Peyer's patch (tissue), 4 donors: ENCODE measurements around the gene GPX4. TPM values are rescaled to one million over a fixed set of nuclear protein-coding genes. Genes with fewer than 3 reads are reported as not detected.
"Not testable (repeated sequence)": the region's sequence is repeated elsewhere in the genome, so short reads cannot be mapped to it uniquely, and the experiment has no call there.

Source experiments
- DNase-seq, 3 donors: peaks; one replicate each; pipeline ENCODE4 v3.0.0-alpha.2; 2017 to 2019
- H3K27ac ChIP-seq, 4 donors: fragments of 200-600 bp; sonication (generic); one replicate each; pipeline ENCODE4 v1.5.1; 2016 to 2019
- H3K27me3 ChIP-seq, 2 donors: fragments of 200-600 bp; sonication (generic); one replicate each; pipeline ENCODE4 v1.5.1; 2019
- H3K36me3 ChIP-seq, 3 donors: fragments of 200-600 bp; sonication (generic); one replicate each; pipeline ENCODE4 v1.5.1; 2016 to 2019
- H3K4me1 ChIP-seq, 4 donors: fragments of 200-600 bp; sonication (generic); one replicate each; pipeline ENCODE4 v1.5.1; 2016 to 2019
- H3K4me3 ChIP-seq, 4 donors: fragments of 200-600 bp; sonication (generic); 1 replicate in 3 of 4; 2 replicates in 1 of 4; pipeline ENCODE4 v1.5.1; 2016 to 2019; ENCODE audit warnings: mild to moderate bottlenecking in 1 of 4
- H3K9me3 ChIP-seq, 4 donors: fragments of 200-600 bp; sonication (generic); one replicate each; pipeline ENCODE4 v1.5.1; 2016 to 2019; ENCODE audit warnings: mild to moderate bottlenecking in 1 of 4
- CTCF ChIP-seq, 6 experiments: fragments of 450-650 bp in 4 of 6; fragments of 200-600 bp in 2 of 6; sonication (generic) in 1 of 6; IDR thresholded peaks; one replicate each; pipeline ENCODE4 v1.5.1; 2017 to 2019; ENCODE audit warnings: antibody characterized with exemption in 6 of 6, mild to moderate bottlenecking in 3 of 6, moderate library complexity in 1 of 6
- POLR2A ChIP-seq, 2 donors: fragments of 450-650 bp; IDR thresholded peaks; one replicate each; pipeline ENCODE4 v1.5.1; 2017; ENCODE audit warnings: antibody characterized with exemption in 2 of 2, mild to moderate bottlenecking in 2 of 2, moderate library complexity in 2 of 2
- total RNA-seq, 4 donors: library from RNA; depleted of rRNA; stranded (reverse); fragments of >200 nt; gene quantifications; one replicate each; pipeline ENCODE4 v1.1.0, GENCODE V29; 2016

The GPX4 gene
- total RNA-seq, 4 donors from 2014 or later = 258 to 493 (median 326) TPM

- H3K4me1 ChIP-seq = peaks cover 0 to 24% (median 11%) of the 10 kb centered on the region in 4 donors
Observed at GRCh38 chr19:1126984-1127760, 23.4 kb downstream of the GPX4 start.

GRCh38 chr19:1128106-1128505 is 24.3 kb downstream of the GPX4 start:
- no peaks in the 10 kb centered on the region for H3K9me3 ChIP-seq
- peaks cover 0 to 34% (median 14%) of the 10 kb centered on the region in 4 donors for H3K4me1 ChIP-seq
- H3K36me3 ChIP-seq = peaks cover 0 to 39% (median 0%) of the 10 kb centered on the region in 3 donors
- no peak overlapping the region for H3K27ac ChIP-seq
- DNase-seq = no peak
- no peak overlapping the region for H3K4me3 ChIP-seq
- TF ChIP-seq POLR2A (IDR thresholded peaks at IDR 0.05) (no peak), CTCF (IDR thresholded peaks at IDR 0.05) (no peak)
- H3K27me3 ChIP-seq = no peaks in the 10 kb centered on the region

More at GRCh38 chr19:1126984-1127760, 23.4 kb downstream of the GPX4 start:
- peaks cover 0 to 48% (median 0%) of the 10 kb centered on the region in 3 donors for H3K36me3 ChIP-seq
- no peaks in the 10 kb centered on the region for H3K27me3 ChIP-seq
- H3K4me3 ChIP-seq = no peak overlapping the region
- no peak for DNase-seq
- H3K27ac ChIP-seq = peak overlapping the region in 1 of 4 donors; percentile 10
- TF ChIP-seq POLR2A (IDR thresholded peaks at IDR 0.05) (no peak), CTCF (IDR thresholded peaks at IDR 0.05) (no peak)
- no peaks in the 10 kb centered on the region for H3K9me3 ChIP-seq

- H3K4me3 ChIP-seq, H3K27me3 ChIP-seq, DNase-seq, H3K27ac ChIP-seq, H3K9me3 ChIP-seq: not testable (repeated sequence)
- Histone ChIP-seq H3K36me3 (peaks cover 0 to 29% (median 0%) of the 10 kb centered on the region in 3 donors), H3K4me1 (peaks cover 0 to 37% (median 19%) of the 10 kb centered on the region in 4 donors)
Observed at GRCh38 chr19:1129084-1129483, 25.3 kb downstream of the GPX4 start.

DNA sequence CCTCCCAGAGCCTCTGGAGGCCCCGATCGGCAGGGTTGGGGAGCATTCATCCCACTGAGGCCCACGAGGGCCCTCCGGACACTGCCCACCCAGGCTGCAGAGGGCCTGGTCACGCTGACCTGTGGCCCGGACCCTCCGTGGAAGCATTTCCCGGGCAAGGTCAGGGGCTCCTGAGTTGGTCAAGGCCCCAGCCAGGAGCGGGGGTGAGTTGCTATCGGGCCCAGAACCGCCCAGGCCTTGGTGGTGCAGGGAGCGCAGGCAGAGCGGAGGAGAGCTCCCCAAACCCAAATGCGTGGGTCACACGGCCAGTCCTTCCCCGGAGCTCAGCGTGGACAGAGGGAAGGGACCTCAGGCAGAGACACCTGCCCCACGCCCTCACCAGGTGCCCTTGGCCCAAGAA is 25.7 kb downstream of the GPX4 start:
- H3K36me3 ChIP-seq = peaks cover 0 to 25% (median 0%) of the 10 kb centered on the region in 3 donors
- peak overlapping the region in 1 of 4 donors; percentile 97 for H3K27ac ChIP-seq
- no peak overlapping the region for H3K4me3 ChIP-seq

GRCh38 chr19:1130771-1131717 is 27.2 kb downstream of the GPX4 start:
- DNase-seq = peak in 2 of 3 donors; percentile 76 to 81
- Histone ChIP-seq H3K36me3 (peaks cover 0 to 18% (median 0%) of the 10 kb centered on the region in 3 donors), H3K4me3 (peak overlapping the region; percentile 56 to 81 (median 75)), H3K27ac (peak overlapping the region; percentile 91 to 97 (median 94)), H3K27me3 (no peaks in the 10 kb centered on the region), H3K4me1 (peaks cover 0 to 52% (median 27%) of the 10 kb centered on the region in 4 donors), H3K9me3 (no peaks in the 10 kb centered on the region)
- TF ChIP-seq CTCF (IDR thresholded peaks at IDR 0.05) (no peak), POLR2A (IDR thresholded peaks at IDR 0.05) (no peak)

More for the DNA sequence above, 25.7 kb downstream of the GPX4 start:
- DNase-seq = no peak
- H3K9me3 ChIP-seq = no peaks in the 10 kb centered on the region
- TF ChIP-seq POLR2A (IDR thresholded peaks at IDR 0.05) = no peak
- no peak for TF ChIP-seq CTCF (IDR thresholded peaks at IDR 0.05)
- H3K27me3 ChIP-seq = no peaks in the 10 kb centered on the region
- H3K4me1 ChIP-seq = peaks cover 0 to 41% (median 19%) of the 10 kb centered on the region in 4 donors
